MV-4-11 (cell line): Measurements from ENCODE around the gene LARP6.
"Not testable (repeated sequence)": the region's sequence is repeated elsewhere in the genome, so short reads cannot be mapped to it uniquely, and the experiment has no call there.

Source experiments
- DNase-seq: peaks from one replicate; lab custom pipeline; 2025; lab: John Stamatoyannopoulos, UW

Gene LARP6

GRCh38 chr15:70829371-70830166 lies 24.4 kb downstream of the LARP6 start:
- DNase-seq: no peak

- no peak for DNase-seq
Measured at GRCh38 chr15:70827721-70828120, 26.2 kb downstream of the LARP6 start.

- peak; percentile 88 for DNase-seq
Measured at GRCh38 chr15:70826634-70827033, 27.3 kb downstream of the LARP6 start.

- no peak for DNase-seq
Measured at GRCh38 chr15:70825841-70826240, 28.1 kb downstream of the LARP6 start.

- DNase-seq: no peak
Measured at GRCh38 chr15:70823196-70823595, 30.8 kb downstream of the LARP6 start.

GRCh38 chr15:70820214-70820613 lies 33.7 kb downstream of the LARP6 start:
- no peak for DNase-seq

- DNase-seq: no peak
Measured at GRCh38 chr15:70818580-70818979, 35.4 kb downstream of the LARP6 start.

GRCh38 chr15:70817266-70817665 lies 36.7 kb downstream of the LARP6 start:
- peak; percentile 43 for DNase-seq

- DNase-seq: no peak
Measured at GRCh38 chr15:70815604-70816003, 38.4 kb downstream of the LARP6 start.

GRCh38 chr15:70815011-70815410 lies 38.9 kb downstream of the LARP6 start:
- not testable (repeated sequence) for DNase-seq

- DNase-seq: no peak
Measured at GRCh38 chr15:70812827-70813364, 41.1 kb downstream of the LARP6 start.

- no peak for DNase-seq
Measured at GRCh38 chr15:70810916-70811578, 42.9 kb downstream of the LARP6 start.

- DNase-seq: peak; percentile 77
Measured at GRCh38 chr15:70806992-70807712, 46.8 kb downstream of the LARP6 start.

- DNase-seq: not testable (repeated sequence)
Measured at GRCh38 chr15:70804388-70804787, 49.6 kb downstream of the LARP6 start.

- DNase-seq: no peak
Measured at GRCh38 chr15:70802629-70803028, 51.3 kb downstream of the LARP6 start.

- no peak for DNase-seq
Measured at GRCh38 chr15:70801109-70801508, 52.8 kb downstream of the LARP6 start.

GRCh38 chr15:70799667-70800450 lies 54.1 kb downstream of the LARP6 start:
- peak; percentile 46 for DNase-seq

GRCh38 chr15:70797464-70797863 lies 56.5 kb downstream of the LARP6 start:
- no peak for DNase-seq

GRCh38 chr15:70796516-70797310 lies 57.2 kb downstream of the LARP6 start:
- no peak for DNase-seq

- DNase-seq: peak; percentile 32
Measured at GRCh38 chr15:70795311-70795665, 58.7 kb downstream of the LARP6 start.
